ENCODE results near the gene NRXN3. TPM values are rescaled to one million over a fixed set of nuclear protein-coding genes. Genes with fewer than 3 reads are reported as not detected.

Gene NRXN3
- total and polyA plus RNA-seq, 2 of the 13 experiments (the other 11 are each of a cell fraction or from before 2014, with no cell fraction given) = 0.03 TPM; not detected in 1

GRCh38 chr14:79337761-79338160 lies 1167.6 kb downstream of the NRXN3 start:
- FAIRE-seq (no peak), DNase-seq (ENCODE audit: low spot score) (no peak), ATAC-seq (no peak)
- Histone ChIP-seq H3K9me3 (ENCODE audit: low read length) (peaks cover 71% of the 10 kb centered on the region), H3K4me2 (ENCODE audit: low read depth, low read length) (no peak overlapping the region), H3K27ac (ENCODE audit: extremely low read length, insufficient read depth, low read length) (no peak overlapping the region), H2AFZ (ENCODE audit: low read length) (no peak overlapping the region), H3K4me1 (ENCODE audit: insufficient read depth, low read length) (no peaks in the 10 kb centered on the region), H3K4me3 (replicated peaks in 1 of 3; ENCODE audit: insufficient read depth in 1 of 3, low read depth in 2 of 3, low read length in 3 of 3) (no peak overlapping the region), H3K36me3 (replicated peaks in 1 of 2; ENCODE audit: control insufficient read depth in 1 of 2, insufficient read depth in 2 of 2, low read length in 2 of 2) (no peaks in the 10 kb centered on the region), H4K20me1 (ENCODE audit: insufficient read depth, low read length) (no peaks in the 10 kb centered on the region), H3K79me2 (ENCODE audit: insufficient read depth, low read length) (no peaks in the 10 kb centered on the region), H3K27me3 (ENCODE audit: control insufficient read depth in 1 of 2, insufficient read depth in 2 of 2, low read length in 2 of 2) (no peaks in the 10 kb centered on the region), H3K9ac (ENCODE audit: insufficient read depth, low read depth, low read length) (no peak overlapping the region)
- no TSS peak for BruUV-seq (replicated peaks)
- intact Hi-C loops (cut with micrococcal nuclease; ENCODE audit: unreplicated experiment) = no loop called here
- CTCF ChIA-PET (ENCODE audit: low intra/inter-chr PET ratio, low total read pairs) = no interaction called here
- in situ Hi-C loops (cut with HindIII; ENCODE audit: extremely low pct_ligation_motif_present, low pct_unique_long_range_greater_than_20kb) = no loop called here
- POLR2A ChIA-PET = no interaction called here
- 60% methylated on average over 3 of the region's 3 CpGs for WGBS (ENCODE audit: low lambda C conversion rate)
- TF ChIP-seq STAT6 (CRISPR knock-in tag; IDR thresholded peaks at IDR 0.05; ENCODE audit: borderline replicate concordance) (no peak), CC2D1A (CRISPR knock-in tag; IDR thresholded peaks at IDR 0.05) (no peak), MLXIP (CRISPR knock-in tag; IDR thresholded peaks at IDR 0.05; ENCODE audit: borderline replicate concordance) (no peak), ZNF615 (CRISPR knock-in tag; IDR thresholded peaks at IDR 0.05; ENCODE audit: borderline replicate concordance) (no peak), YEATS4 (CRISPR knock-in tag; IDR thresholded peaks at IDR 0.05; ENCODE audit: borderline replicate concordance) (no peak), ZNF720 (CRISPR knock-in tag; IDR thresholded peaks at IDR 0.05) (no peak), ATF1 (CRISPR knock-in tag; IDR thresholded peaks at IDR 0.05) (no peak), SATB2 (CRISPR knock-in tag; IDR thresholded peaks at IDR 0.05) (no peak), HIC2 (CRISPR knock-in tag; IDR thresholded peaks at IDR 0.05; ENCODE audit: low read depth) (no peak), POGZ (CRISPR knock-in tag; IDR thresholded peaks at IDR 0.05) (no peak), LRRFIP1 (CRISPR knock-in tag; conservative IDR thresholded peaks at IDR 0.05) (no peak), KLF12 (CRISPR knock-in tag; IDR thresholded peaks at IDR 0.05; ENCODE audit: borderline replicate concordance) (no peak), HOXA7 (CRISPR knock-in tag; IDR thresholded peaks at IDR 0.05) (no peak), EZH2 (conservative IDR thresholded peaks at IDR 0.05; ENCODE audit: low read depth, low read length) (no peak), ZNF563 (CRISPR knock-in tag; IDR thresholded peaks at IDR 0.05) (no peak)

Data from HepG2 (cell line).